ENCODE measurements around the gene RIC8A. TPM values are rescaled to one million over a fixed set of nuclear protein-coding genes. Genes with fewer than 3 reads are reported as not detected.

RIC8A gene
- total and polyA plus RNA-seq, 10 of the 15 experiments (the other 5 are each of a cell fraction or from before 2014, with no cell fraction given): 10.4 to 157 (median 81.4) TPM

- TF ChIP-seq, protein P1, sequence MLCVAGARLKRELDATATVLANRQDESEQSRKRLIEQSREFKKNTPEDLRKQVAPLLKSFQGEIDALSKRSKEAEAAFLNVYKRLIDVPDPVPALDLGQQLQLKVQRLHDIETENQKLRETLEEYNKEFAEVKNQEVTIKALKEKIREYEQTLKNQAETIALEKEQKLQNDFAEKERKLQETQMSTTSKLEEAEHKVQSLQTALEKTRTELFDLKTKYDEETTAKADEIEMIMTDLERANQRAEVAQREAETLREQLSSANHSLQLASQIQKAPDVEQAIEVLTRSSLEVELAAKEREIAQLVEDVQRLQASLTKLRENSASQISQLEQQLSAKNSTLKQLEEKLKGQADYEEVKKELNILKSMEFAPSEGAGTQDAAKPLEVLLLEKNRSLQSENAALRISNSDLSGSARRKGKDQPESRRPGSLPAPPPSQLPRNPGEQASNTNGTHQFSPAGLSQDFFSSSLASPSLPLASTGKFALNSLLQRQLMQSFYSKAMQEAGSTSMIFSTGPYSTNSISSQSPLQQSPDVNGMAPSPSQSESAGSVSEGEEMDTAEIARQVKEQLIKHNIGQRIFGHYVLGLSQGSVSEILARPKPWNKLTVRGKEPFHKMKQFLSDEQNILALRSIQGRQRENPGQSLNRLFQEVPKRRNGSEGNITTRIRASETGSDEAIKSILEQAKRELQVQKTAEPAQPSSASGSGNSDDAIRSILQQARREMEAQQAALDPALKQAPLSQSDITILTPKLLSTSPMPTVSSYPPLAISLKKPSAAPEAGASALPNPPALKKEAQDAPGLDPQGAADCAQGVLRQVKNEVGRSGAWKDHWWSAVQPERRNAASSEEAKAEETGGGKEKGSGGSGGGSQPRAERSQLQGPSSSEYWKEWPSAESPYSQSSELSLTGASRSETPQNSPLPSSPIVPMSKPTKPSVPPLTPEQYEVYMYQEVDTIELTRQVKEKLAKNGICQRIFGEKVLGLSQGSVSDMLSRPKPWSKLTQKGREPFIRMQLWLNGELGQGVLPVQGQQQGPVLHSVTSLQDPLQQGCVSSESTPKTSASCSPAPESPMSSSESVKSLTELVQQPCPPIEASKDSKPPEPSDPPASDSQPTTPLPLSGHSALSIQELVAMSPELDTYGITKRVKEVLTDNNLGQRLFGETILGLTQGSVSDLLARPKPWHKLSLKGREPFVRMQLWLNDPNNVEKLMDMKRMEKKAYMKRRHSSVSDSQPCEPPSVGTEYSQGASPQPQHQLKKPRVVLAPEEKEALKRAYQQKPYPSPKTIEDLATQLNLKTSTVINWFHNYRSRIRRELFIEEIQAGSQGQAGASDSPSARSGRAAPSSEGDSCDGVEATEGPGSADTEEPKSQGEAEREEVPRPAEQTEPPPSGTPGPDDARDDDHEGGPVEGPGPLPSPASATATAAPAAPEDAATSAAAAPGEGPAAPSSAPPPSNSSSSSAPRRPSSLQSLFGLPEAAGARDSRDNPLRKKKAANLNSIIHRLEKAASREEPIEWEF (IDR thresholded peaks at IDR 0.05; ENCODE audit: insufficient replicate concordance, low read depth, low read length): no peak
- TF ChIP-seq MTA3 (IDR thresholded peaks at IDR 0.05; ENCODE audit: borderline replicate concordance, low read length): peak; percentile 37; the same call in 1 of the 2 replicates
- TF ChIP-seq SMC3 (IDR thresholded peaks at IDR 0.05; ENCODE audit: borderline replicate concordance, low read length): no peak
- TF ChIP-seq SREBF2 (IDR thresholded peaks at IDR 0.05; ENCODE audit: low read length): no peak
- TF ChIP-seq, protein P2, sequence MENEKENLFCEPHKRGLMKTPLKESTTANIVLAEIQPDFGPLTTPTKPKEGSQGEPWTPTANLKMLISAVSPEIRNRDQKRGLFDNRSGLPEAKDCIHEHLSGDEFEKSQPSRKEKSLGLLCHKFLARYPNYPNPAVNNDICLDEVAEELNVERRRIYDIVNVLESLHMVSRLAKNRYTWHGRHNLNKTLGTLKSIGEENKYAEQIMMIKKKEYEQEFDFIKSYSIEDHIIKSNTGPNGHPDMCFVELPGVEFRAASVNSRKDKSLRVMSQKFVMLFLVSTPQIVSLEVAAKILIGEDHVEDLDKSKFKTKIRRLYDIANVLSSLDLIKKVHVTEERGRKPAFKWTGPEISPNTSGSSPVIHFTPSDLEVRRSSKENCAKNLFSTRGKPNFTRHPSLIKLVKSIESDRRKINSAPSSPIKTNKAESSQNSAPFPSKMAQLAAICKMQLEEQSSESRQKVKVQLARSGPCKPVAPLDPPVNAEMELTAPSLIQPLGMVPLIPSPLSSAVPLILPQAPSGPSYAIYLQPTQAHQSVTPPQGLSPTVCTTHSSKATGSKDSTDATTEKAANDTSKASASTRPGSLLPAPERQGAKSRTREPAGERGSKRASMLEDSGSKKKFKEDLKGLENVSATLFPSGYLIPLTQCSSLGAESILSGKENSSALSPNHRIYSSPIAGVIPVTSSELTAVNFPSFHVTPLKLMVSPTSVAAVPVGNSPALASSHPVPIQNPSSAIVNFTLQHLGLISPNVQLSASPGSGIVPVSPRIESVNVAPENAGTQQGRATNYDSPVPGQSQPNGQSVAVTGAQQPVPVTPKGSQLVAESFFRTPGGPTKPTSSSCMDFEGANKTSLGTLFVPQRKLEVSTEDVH (IDR thresholded peaks at IDR 0.05; ENCODE audit: low read depth, partially characterized antibody): no peak
- TF ChIP-seq USF2 (IDR thresholded peaks at IDR 0.05; ENCODE audit: borderline replicate concordance, low read depth, low read length): no peak
- no peak for TF ChIP-seq BHLHE40 (IDR thresholded peaks at IDR 0.05; ENCODE audit: borderline replicate concordance in 1 of 2, low read depth in 2 of 2, low read length in 1 of 2)
- TF ChIP-seq, protein P3, sequence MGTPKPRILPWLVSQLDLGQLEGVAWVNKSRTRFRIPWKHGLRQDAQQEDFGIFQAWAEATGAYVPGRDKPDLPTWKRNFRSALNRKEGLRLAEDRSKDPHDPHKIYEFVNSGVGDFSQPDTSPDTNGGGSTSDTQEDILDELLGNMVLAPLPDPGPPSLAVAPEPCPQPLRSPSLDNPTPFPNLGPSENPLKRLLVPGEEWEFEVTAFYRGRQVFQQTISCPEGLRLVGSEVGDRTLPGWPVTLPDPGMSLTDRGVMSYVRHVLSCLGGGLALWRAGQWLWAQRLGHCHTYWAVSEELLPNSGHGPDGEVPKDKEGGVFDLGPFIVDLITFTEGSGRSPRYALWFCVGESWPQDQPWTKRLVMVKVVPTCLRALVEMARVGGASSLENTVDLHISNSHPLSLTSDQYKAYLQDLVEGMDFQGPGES (IDR thresholded peaks at IDR 0.05): no peak
- no peak for TF ChIP-seq NR2C2 (IDR thresholded peaks at IDR 0.05; ENCODE audit: borderline replicate concordance, control insufficient read depth, insufficient read length, low read depth)
- no peak; the same call in 1 of the 2 replicates for TF ChIP-seq NFIC (IDR thresholded peaks at IDR 0.05; ENCODE audit: low read depth, low read length)
- no peak for TF ChIP-seq RBBP5 (conservative IDR thresholded peaks at IDR 0.05)
- peak; percentile 62 for TF ChIP-seq IRF4 (IDR thresholded peaks at IDR 0.05; ENCODE audit: low read depth, low read length)
- TF ChIP-seq ZNF24 (IDR thresholded peaks at IDR 0.05): no peak
- TF ChIP-seq ZNF622 (IDR thresholded peaks at IDR 0.05): no peak
- TF ChIP-seq EP300 (IDR thresholded peaks at IDR 0.05; ENCODE audit: borderline replicate concordance in 1 of 2, control insufficient read depth in 1 of 2, low read depth in 2 of 2, low read length in 2 of 2): 0 out of 4 replicates have a peak, but pooled peaks have one; percentile 25 to 32
- no peak for TF ChIP-seq MYB (IDR thresholded peaks at IDR 0.05; ENCODE audit: borderline replicate concordance, low read depth, low read length)
- TF ChIP-seq KAT2A (conservative IDR thresholded peaks at IDR 0.05; ENCODE audit: control insufficient read depth, low read depth, low read length): no peak
- TF ChIP-seq RB1 (IDR thresholded peaks at IDR 0.05; ENCODE audit: borderline replicate concordance): no peak
- no peak for TF ChIP-seq ZZZ3 (IDR thresholded peaks at IDR 0.05; ENCODE audit: control insufficient read depth, insufficient read length, low read depth)
Observed at GRCh38 chr11:256952-257737, 49.6 kb downstream of the RIC8A start (continued).
